COLO668 (cell line): ENCODE results near the gene EGLN2.
"Not testable (repeated sequence)": the region's sequence is repeated elsewhere in the genome, so short reads cannot be mapped to it uniquely, and the experiment has no call there.

Source experiments
- DNase-seq: peaks from one replicate; lab custom pipeline; 2025; ENCODE audit not compliant: unreplicated experiment; lab: John Stamatoyannopoulos, UW

EGLN2 gene

GRCh38 chr19:40842012-40842411 is 43.0 kb downstream of the EGLN2 start:
- DNase-seq: not testable (repeated sequence)

- DNase-seq: not testable (repeated sequence)
These were observed 44.1 kb downstream of the EGLN2 start for GRCh38 chr19:40842997-40843652.

- not testable (repeated sequence) for DNase-seq
These were observed 44.7 kb downstream of the EGLN2 start for GRCh38 chr19:40843653-40844052.

- DNase-seq: not testable (repeated sequence)
These were observed 47.7 kb downstream of the EGLN2 start for GRCh38 chr19:40846722-40847121.

GRCh38 chr19:40850277-40850676 is 51.3 kb downstream of the EGLN2 start, which contains the start of gene CYP2A6:
TSS of gene CYP2A6 (minus strand) at chr19:40850447. CDS start at chr19:40850426, 21 bp downstream.
- DNase-seq: not testable (repeated sequence)

GRCh38 chr19:40852467-40853152 is 53.6 kb downstream of the EGLN2 start:
- not testable (repeated sequence) for DNase-seq
